K562 (cell line): ENCODE data around the gene MLKL. TPM values are rescaled to one million over a fixed set of nuclear protein-coding genes. Genes with fewer than 3 reads are reported as not detected.

Experiments used
- ATF3 ChIP-seq, 2 experiments: fragments of 450-650 bp in 1 of 2; sonication (generic) in 1 of 2; formaldehyde crosslinking in 1 of 2; IDR thresholded peaks in 1 of 2; conservative IDR thresholded peaks in 1 of 2; 2 replicates each; pipeline versions ENCODE4 v1.6.1 to v1.8.1; 2016 to 2023; ENCODE audit warnings: mild to moderate bottlenecking in 2 of 2, moderate library complexity in 2 of 2, inconsistent platforms in 1 of 2, missing genetic modification reagents in 1 of 2
- CREB5 ChIP-seq: fragments of 250-450 bp; sonication (Bioruptor Pico); IDR thresholded peaks from 2 replicates; pipeline ENCODE4 v1.5.0; 2020; ENCODE audit warnings: mild to moderate bottlenecking
- CTCF ChIP-seq, 3 experiments: IDR thresholded peaks in 2 of 3; conservative IDR thresholded peaks in 1 of 3; 2 replicates each; pipeline ENCODE4 v1.5.1; 2011 to 2012; ENCODE audit warnings: low read length in 3 of 3, mild to moderate bottlenecking in 3 of 3, control low read depth in 2 of 3, improper control_type of control experiment in 1 of 3, inconsistent platforms in 1 of 3, low read depth in 1 of 3, mixed read lengths in 1 of 3, moderate library complexity in 1 of 3; ENCODE audit not compliant: insufficient read depth in 2 of 3
- DACH1 ChIP-seq: fragments of 450-650 bp; IDR thresholded peaks from 2 replicates; pipeline ENCODE4 v1.6.1; 2018; ENCODE audit not compliant: partially characterized antibody
- E2F4 ChIP-seq: sonication (generic); formaldehyde crosslinking; IDR thresholded peaks from 2 replicates; pipeline ENCODE4 v1.8.0; 2022; ENCODE audit warnings: mild to moderate bottlenecking, low read depth, missing genetic modification reagents
- E2F8 ChIP-seq: fragments of 450-650 bp; IDR thresholded peaks from 2 replicates; pipeline ENCODE4 v1.7.1; 2018; ENCODE audit warnings: mild to moderate bottlenecking, low read depth; ENCODE audit not compliant: partially characterized antibody
- GABPA ChIP-seq: fragments of 200-800 bp; sonication (Bioruptor generic); conservative IDR thresholded peaks from 2 replicates; pipeline ENCODE4 v1.6.1; 2016; ENCODE audit warnings: low read depth, missing genetic modification characterization, missing compliant biosample characterization
- HDAC2 ChIP-seq: fragments of 450-650 bp; IDR thresholded peaks from 2 replicates; pipeline ENCODE4 v1.6.1; 2016; ENCODE audit warnings: mild to moderate bottlenecking
- HMBOX1 ChIP-seq: sonication (generic); IDR thresholded peaks from 2 replicates; pipeline ENCODE4 v1.6.1; 2016
- IRF1 ChIP-seq: sonication (generic); formaldehyde crosslinking; IDR thresholded peaks from 2 replicates; pipeline ENCODE4 v1.8.0; 2022; ENCODE audit warnings: missing genetic modification reagents, mild to moderate bottlenecking, borderline replicate concordance
- MTF1 ChIP-seq: fragments of 250-450 bp; sonication (Bioruptor Pico); IDR thresholded peaks from 2 replicates; pipeline ENCODE4 v1.9.0; 2021; ENCODE audit warnings: moderate library complexity, mild to moderate bottlenecking, inconsistent platforms, borderline replicate concordance
- NFATC3 ChIP-seq: fragments of 450-650 bp; IDR thresholded peaks from 2 replicates; pipeline ENCODE4 v1.6.1; 2017; ENCODE audit warnings: mild to moderate bottlenecking
- RBFOX2 ChIP-seq: fragments of 200-400 bp; formaldehyde crosslinking; IDR thresholded peaks from 2 replicates; pipeline ENCODE4 v1.6.1; 2017; ENCODE audit warnings: low read depth, mild to moderate bottlenecking, low read length, moderate library complexity
- SMARCB1 ChIP-seq: IDR thresholded peaks from 2 replicates; pipeline ENCODE4 v1.6.1; 2011; ENCODE audit warnings: improper control_type of control experiment, low read depth; ENCODE audit not compliant: insufficient read length
- polyA plus RNA-seq, 8 experiments: library from polyadenylated mRNA; depleted of rRNA in 4 of 8; stranded (reverse) in 5 of 8; unstranded in 3 of 8; fragments of >200 nt; fragmentation: Nextera tagmentation in 2 of 8; fragmentation: Illumina TruSeq in 1 of 8; extraction: Ambion mirVana in 2 of 8; extraction: Trizol in 1 of 8; gene quantifications; 2 replicates each; pipeline versions ENCODE4 v1.2.1 to v1.2.3, GENCODE V29; 2011 to 2014; ENCODE audit warnings: inconsistent platforms in 1 of 8, missing spikeins in 1 of 8
- total RNA-seq, 7 experiments: library from RNA; depleted of rRNA in 6 of 7; stranded (reverse); fragments of >200 nt in 6 of 7; fragmentation: Illumina TruSeq in 2 of 7; extraction: Trizol in 2 of 7; gene quantifications; 2 replicates each; pipeline versions ENCODE4 v1.2.1 to v1.2.3, GENCODE V29; 2011 to 2021; ENCODE audit warnings: low replicate concordance in 1 of 7

Gene MLKL
- total and polyA plus RNA-seq, 9 of the 15 experiments (the other 6 are each of a cell fraction or from before 2014, with no cell fraction given), result 1.6 to 6.1 (median 4.8) TPM

GRCh38 chr16:74700438-74701225, at the start of gene MLKL (continued):
- TF ChIP-seq IRF1 (CRISPR knock-in tag) (no peak), HDAC2 (no peak), MTF1 (CRISPR knock-in tag) (no peak), DACH1 (no peak), E2F8 (no peak), GABPA (tag) (peak; percentile 79), CTCF (IDR thresholded peaks at IDR 0.05 in 2 of 3, conservative IDR thresholded peaks at IDR 0.05 in 1 of 3; ENCODE audit: insufficient read depth in 2 of 3, low read depth in 1 of 3, low read length in 3 of 3) (peak in 2 of 3 experiments; percentile 9 to 10; a peak in 1 of 6 replicates), RBFOX2 (peak; percentile 77), NFATC3 (no peak), SMARCB1 (no peak), E2F4 (CRISPR knock-in tag) (no peak), ATF3 (IDR thresholded peaks at IDR 0.05) (peak; percentile 58; the same call in 1 of the 2 replicates), ATF3 (CRISPR knock-in tag; conservative IDR thresholded peaks at IDR 0.05) (no peak), CREB5 (CRISPR knock-in tag) (no peak), HMBOX1 (no peak)
